GM23248 (cell line): ENCODE results near the gene KCNG2.

Source experiments
- EZH2 ChIP-seq: fragments of 200-600 bp; sonication (generic); IDR thresholded peaks from 2 replicates; pipeline ENCODE4 v1.6.1; 2018; ENCODE audit warnings: antibody characterized with exemption, mild to moderate bottlenecking; ENCODE audit not compliant: insufficient read depth, poor library complexity, severe bottlenecking
- EZH2phosphoT487 ChIP-seq: fragments of 200-600 bp; sonication (generic); IDR thresholded peaks from 2 replicates; pipeline ENCODE4 v1.6.1; 2018; ENCODE audit warnings: antibody characterized with exemption, moderate library complexity, mild to moderate bottlenecking, low read depth; ENCODE audit not compliant: insufficient read depth

DNA sequence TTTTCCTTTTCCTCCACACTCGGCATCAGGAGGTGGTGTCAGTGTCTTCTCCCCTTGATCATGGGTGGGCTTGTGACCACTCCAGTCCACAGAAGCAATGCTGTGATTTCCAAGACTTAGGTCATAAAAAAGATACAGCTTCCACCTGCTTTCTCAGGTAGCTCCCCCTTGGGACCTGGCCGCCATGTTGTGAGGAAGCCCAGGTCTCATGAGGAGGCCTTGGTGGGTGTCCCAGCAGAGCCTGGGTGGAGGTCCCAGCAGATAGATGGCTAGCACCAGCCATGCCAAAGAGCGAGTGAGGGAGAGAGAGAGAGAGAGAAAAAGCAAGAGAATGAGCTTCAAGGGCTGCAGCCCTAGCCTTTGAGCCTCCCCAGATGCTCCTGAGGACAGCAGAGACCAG is 137.8 kb downstream of the KCNG2 start:
- no peak for TF ChIP-seq EZH2
- no peak for TF ChIP-seq EZH2phosphoT487
